ENCODE measurements around the gene SGF29.

DNA sequence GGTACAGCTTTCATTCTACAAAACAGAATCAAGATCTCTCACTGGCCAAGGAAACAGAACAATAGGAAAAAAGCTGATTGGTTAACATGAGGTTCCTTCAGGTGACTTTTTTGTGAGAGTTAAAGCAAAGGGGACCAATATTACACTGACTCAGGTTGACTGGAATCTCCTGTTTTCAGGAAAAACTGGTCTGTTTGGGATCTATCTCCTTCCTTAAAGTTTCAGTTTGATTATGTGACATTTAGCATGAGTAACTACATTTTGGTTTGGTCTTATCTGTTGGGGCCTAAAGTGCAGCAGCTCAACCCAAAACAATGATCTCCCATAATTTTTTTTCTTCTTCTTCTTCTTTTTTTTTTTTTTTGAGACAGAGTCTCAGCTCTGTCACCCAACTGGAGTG lies 24.6 kb upstream of the SGF29 start:
- TF ChIP-seq POLR2AphosphoS5 (IDR thresholded peaks at IDR 0.05): no peak
- TF ChIP-seq, protein P1, sequence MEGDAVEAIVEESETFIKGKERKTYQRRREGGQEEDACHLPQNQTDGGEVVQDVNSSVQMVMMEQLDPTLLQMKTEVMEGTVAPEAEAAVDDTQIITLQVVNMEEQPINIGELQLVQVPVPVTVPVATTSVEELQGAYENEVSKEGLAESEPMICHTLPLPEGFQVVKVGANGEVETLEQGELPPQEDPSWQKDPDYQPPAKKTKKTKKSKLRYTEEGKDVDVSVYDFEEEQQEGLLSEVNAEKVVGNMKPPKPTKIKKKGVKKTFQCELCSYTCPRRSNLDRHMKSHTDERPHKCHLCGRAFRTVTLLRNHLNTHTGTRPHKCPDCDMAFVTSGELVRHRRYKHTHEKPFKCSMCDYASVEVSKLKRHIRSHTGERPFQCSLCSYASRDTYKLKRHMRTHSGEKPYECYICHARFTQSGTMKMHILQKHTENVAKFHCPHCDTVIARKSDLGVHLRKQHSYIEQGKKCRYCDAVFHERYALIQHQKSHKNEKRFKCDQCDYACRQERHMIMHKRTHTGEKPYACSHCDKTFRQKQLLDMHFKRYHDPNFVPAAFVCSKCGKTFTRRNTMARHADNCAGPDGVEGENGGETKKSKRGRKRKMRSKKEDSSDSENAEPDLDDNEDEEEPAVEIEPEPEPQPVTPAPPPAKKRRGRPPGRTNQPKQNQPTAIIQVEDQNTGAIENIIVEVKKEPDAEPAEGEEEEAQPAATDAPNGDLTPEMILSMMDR (IDR thresholded peaks at IDR 0.05): no peak
- no peak for TF ChIP-seq POLR2A (IDR thresholded peaks at IDR 0.05)
- TF ChIP-seq EP300 (IDR thresholded peaks at IDR 0.05): no peak
